H1 (cell line): ENCODE data around the gene CADPS. TPM values are rescaled to one million over a fixed set of nuclear protein-coding genes. Genes with fewer than 3 reads are reported as not detected.

Experiments used
- CTCF ChIA-PET: fragments of 300-600 bp; sonication (Branson Sonifier 250); formaldehyde crosslinking; loops from one replicate; lab custom pipeline; 2021; ENCODE audit not compliant: partially characterized antibody; lab: Charles Lee
- POLR2A ChIA-PET: fragments of 300-600 bp; sonication (Branson Sonifier 250); formaldehyde crosslinking; loops from one replicate; lab custom pipeline; 2021; ENCODE audit warnings: inconsistent platforms; ENCODE audit not compliant: partially characterized antibody; lab: Charles Lee
- DNase-seq, 2 experiments: peaks; one replicate each; pipeline versions ENCODE4 v3.0.0 to v3.0.0-alpha.2; 2010 to 2022; ENCODE audit warnings: low spot score in 2 of 2, low read depth in 1 of 2, mixed read lengths in 1 of 2
- FAIRE-seq: peaks from 2 replicates; lab custom pipeline; 2011; peaks lifted over from hg19 to GRCh38; lab: Jason Lieb, UNC
- H2AFZ ChIP-seq: 2 replicates; pipeline ENCODE4 v1.8.1; 2012; ENCODE audit warnings: low read length, inconsistent platforms
- H2AK5ac ChIP-seq: 2 replicates; pipeline ENCODE4 v1.6.1; 2013; ENCODE audit warnings: low read depth, low read length
- H2BK120ac ChIP-seq: replicated peaks from 2 replicates; pipeline ENCODE3; 2013; ENCODE audit warnings: low read depth, low read length, inconsistent platforms
- H2BK12ac ChIP-seq: 2 replicates; pipeline ENCODE4 v1.6.1; 2013; ENCODE audit warnings: low read depth, low read length
- H2BK15ac ChIP-seq: 2 replicates; pipeline ENCODE4 v1.6.1; 2013; ENCODE audit warnings: low read length
- H2BK20ac ChIP-seq: 2 replicates; pipeline ENCODE4 v1.6.1; 2013; ENCODE audit warnings: low read length
- H2BK5ac ChIP-seq: 2 replicates; pipeline ENCODE4 v1.6.1; 2013; ENCODE audit warnings: low read depth, low read length
- H3K14ac ChIP-seq: 2 replicates; pipeline ENCODE4 v1.6.1; 2013; ENCODE audit warnings: inconsistent platforms; ENCODE audit not compliant: insufficient read length
- H3K18ac ChIP-seq: 2 replicates; pipeline ENCODE4 v1.6.1; 2013; ENCODE audit warnings: low read length; ENCODE audit errors: extremely low read depth
- H3K23ac ChIP-seq: 2 replicates; pipeline ENCODE4 v1.6.1; 2013; ENCODE audit warnings: inconsistent platforms; ENCODE audit not compliant: insufficient read length
- H3K23me2 ChIP-seq: 2 replicates; pipeline ENCODE4 v1.6.1; 2013; ENCODE audit warnings: low read depth, low read length
- H3K27ac ChIP-seq: 2 replicates; pipeline ENCODE4 v1.6.1; 2011; ENCODE audit warnings: low read depth, low read length, inconsistent platforms
- H3K27me3 ChIP-seq, 4 experiments: replicated peaks in 1 of 4; 1 replicate in 1 of 4; 2 replicates in 3 of 4; pipeline versions ENCODE4 v1.6.1 to v1.8.1; 2011 to 2013; ENCODE audit warnings: low read length in 3 of 4, mild to moderate bottlenecking in 3 of 4, inconsistent platforms in 2 of 4, mixed read lengths in 2 of 4, moderate library complexity in 1 of 4; ENCODE audit not compliant: control insufficient read depth in 3 of 4, insufficient read depth in 3 of 4; ENCODE audit errors: extremely low read depth in 1 of 4
- H3K36me3 ChIP-seq, 4 experiments: 2 replicates each; pipeline versions ENCODE4 v1.6.1 to v1.8.1; 2011 to 2013; ENCODE audit warnings: mild to moderate bottlenecking in 4 of 4, low read length in 3 of 4, moderate library complexity in 2 of 4, control low read depth in 1 of 4, inconsistent platforms in 1 of 4; ENCODE audit not compliant: insufficient read depth in 4 of 4, control insufficient read depth in 2 of 4
- H3K4ac ChIP-seq: replicated peaks from 2 replicates; pipeline ENCODE3; 2013; ENCODE audit warnings: low read length, low read depth, mixed read lengths, inconsistent platforms; ENCODE audit not compliant: insufficient read length
- H3K4me1 ChIP-seq, 4 experiments: replicated peaks in 1 of 4; 1 replicate in 1 of 4; 2 replicates in 3 of 4; pipeline versions ENCODE4 v1.6.1 to v1.8.1; 2011 to 2013; ENCODE audit warnings: low read length in 3 of 4, inconsistent platforms in 2 of 4, mixed read lengths in 1 of 4; ENCODE audit not compliant: insufficient read depth in 4 of 4, control insufficient read depth in 3 of 4
- H3K4me2 ChIP-seq, 2 experiments: 2 replicates each; pipeline versions ENCODE4 v1.6.1 to v1.8.1; 2011 to 2013; ENCODE audit warnings: low read depth in 2 of 2, low read length in 2 of 2, control low read depth in 1 of 2, inconsistent platforms in 1 of 2, mild to moderate bottlenecking in 1 of 2; ENCODE audit not compliant: insufficient read depth in 1 of 2
- H3K4me3 ChIP-seq, 4 experiments: fragments of 200-600, 300-600 bp in 1 of 4; sonication (generic), shearing (Covaris generic), sonication (Bioruptor Twin) in 1 of 4; 2 replicates each; pipeline versions ENCODE4 v1.5.1 to v1.8.1; 2011 to 2016; ENCODE audit warnings: low read length in 4 of 4, low read depth in 3 of 4, control low read depth in 2 of 4, inconsistent platforms in 2 of 4, mild to moderate bottlenecking in 2 of 4, mixed read lengths in 1 of 4, moderate library complexity in 1 of 4; ENCODE audit not compliant: insufficient read depth in 2 of 4; ENCODE audit errors: extremely low read depth in 1 of 4
- H3K56ac ChIP-seq: replicated peaks from 2 replicates; pipeline ENCODE3; 2013; ENCODE audit warnings: low read depth, mild to moderate bottlenecking, mixed read lengths, low read length, inconsistent platforms; ENCODE audit not compliant: insufficient read length
- H3K79me1 ChIP-seq: 2 replicates; pipeline ENCODE4 v1.6.1; 2013; ENCODE audit warnings: low read depth, low read length, control low read depth
- H3K79me2 ChIP-seq, 2 experiments: 2 replicates each; pipeline versions ENCODE4 v1.6.1 to v1.8.1; 2012 to 2013; ENCODE audit warnings: low read length in 2 of 2, mild to moderate bottlenecking in 2 of 2, inconsistent platforms in 1 of 2; ENCODE audit not compliant: insufficient read depth in 2 of 2, control insufficient read depth in 1 of 2
- H3K9ac ChIP-seq, 4 experiments: replicated peaks in 1 of 4; 1 replicate in 1 of 4; 2 replicates in 3 of 4; pipeline versions ENCODE4 v1.6.1 to v1.8.1; 2011 to 2013; ENCODE audit warnings: low read depth in 3 of 4, low read length in 3 of 4, control low read depth in 2 of 4, mild to moderate bottlenecking in 2 of 4, moderate library complexity in 2 of 4, inconsistent platforms in 1 of 4; ENCODE audit errors: extremely low read depth in 1 of 4
- H3K9me3 ChIP-seq, 2 experiments: 2 replicates each; pipeline versions ENCODE4 v1.6.1 to v1.8.1; 2012 to 2013; ENCODE audit warnings: mild to moderate bottlenecking in 2 of 2, moderate library complexity in 2 of 2, control low read depth in 1 of 2, inconsistent platforms in 1 of 2, low read depth in 1 of 2, low read length in 1 of 2, mixed read lengths in 1 of 2; ENCODE audit not compliant: insufficient read depth in 2 of 2
- H4K20me1 ChIP-seq, 2 experiments: replicated peaks in 1 of 2; 2 replicates each; pipeline versions ENCODE3 to v1.8.1; 2011 to 2013; ENCODE audit warnings: inconsistent platforms in 2 of 2, low read length in 2 of 2, mild to moderate bottlenecking in 1 of 2; ENCODE audit not compliant: insufficient read depth in 2 of 2, control insufficient read depth in 1 of 2
- H4K5ac ChIP-seq: 2 replicates; pipeline ENCODE4 v1.6.1; 2013; ENCODE audit warnings: low read length, low read depth, mixed read lengths, inconsistent platforms; ENCODE audit not compliant: insufficient read length
- H4K8ac ChIP-seq: 2 replicates; pipeline ENCODE4 v1.8.0; 2013; ENCODE audit warnings: mild to moderate bottlenecking, moderate library complexity, low read length, inconsistent platforms; ENCODE audit not compliant: insufficient read depth; ENCODE audit errors: extremely low read depth
- H4K91ac ChIP-seq: replicated peaks from 2 replicates; pipeline ENCODE3; 2013; ENCODE audit warnings: low read length, mixed read lengths, inconsistent platforms; ENCODE audit not compliant: insufficient read length
- ATF2 ChIP-seq: IDR thresholded peaks from 2 replicates; pipeline ENCODE4 v1.6.1; 2012; ENCODE audit warnings: low read length, inconsistent platforms
- BCL11A ChIP-seq, 2 experiments: IDR thresholded peaks; one replicate each; pipeline ENCODE4 v1.6.1; 2011; ENCODE audit warnings: low read depth in 2 of 2, low read length in 2 of 2, mild to moderate bottlenecking in 2 of 2
- GTF2F1 ChIP-seq: IDR thresholded peaks from 2 replicates; pipeline ENCODE4 v1.6.1; 2012; ENCODE audit warnings: low read depth, low read length, improper control_type of control experiment, borderline replicate concordance
- JUND ChIP-seq: IDR thresholded peaks from 2 replicates; pipeline ENCODE4 v1.6.1; 2011; ENCODE audit warnings: mild to moderate bottlenecking, improper control_type of control experiment, low read length
- POLR2AphosphoS5 ChIP-seq: IDR thresholded peaks from 2 replicates; pipeline ENCODE4 v1.6.1; 2011; ENCODE audit warnings: low read depth, low read length
- RFX5 ChIP-seq: IDR thresholded peaks from 2 replicates; pipeline ENCODE4 v1.6.1; 2011; ENCODE audit warnings: low read depth, low read length, improper control_type of control experiment, borderline replicate concordance
- TAF7 ChIP-seq: optimal IDR thresholded peaks from 2 replicates; pipeline ENCODE3; 2011; ENCODE audit warnings: low read depth, mild to moderate bottlenecking, inconsistent platforms, low read length, moderate library complexity, borderline replicate concordance
- TCF12 ChIP-seq: IDR thresholded peaks from 2 replicates; pipeline ENCODE4 v1.6.1; 2011; ENCODE audit warnings: low read depth, mild to moderate bottlenecking, low read length
- USF2 ChIP-seq: IDR thresholded peaks from 2 replicates; pipeline ENCODE4 v1.6.1; 2011; ENCODE audit warnings: low read length, improper control_type of control experiment
- WGBS, 2 experiments: shearing (Covaris generic) in 1 of 2; methylation state at CpG; one replicate each; pipeline versions ENCODE4 v1.1.6 to v1.1.7; 2013 to 2015; ENCODE audit warnings: low lambda C conversion rate in 2 of 2, mixed read lengths in 2 of 2, inconsistent platforms in 1 of 2, low coverage in 1 of 2, missing lambda C conversion rate in 1 of 2; ENCODE audit not compliant: insufficient replicate concordance in 2 of 2, insufficient coverage in 1 of 2, insufficient read length in 1 of 2; ENCODE audit errors: extremely low coverage in 1 of 2, missing lambda C conversion rate in 1 of 2; 5-methylcytosine and 5-hydroxymethylcytosine counted together
- polyA plus RNA-seq, 7 experiments: library from polyadenylated mRNA; depleted of rRNA in 3 of 7; stranded (reverse) in 5 of 7; unstranded in 2 of 7; fragments of >200 nt in 5 of 7; fragments of 200-250 nt in 2 of 7; gene quantifications; 1 replicate in 5 of 7; 2 replicates in 1 of 7; 4 replicates in 1 of 7; pipeline versions ENCODE4 v1.2.1 to v1.2.3, GENCODE V29; 2011 to 2013; ENCODE audit warnings: missing spikeins in 2 of 7, mixed read lengths in 2 of 7
- total RNA-seq: library from RNA; stranded (reverse); fragmentation: NEBNext Ultra II Directional; extraction: Animal tissue kit (Norgen Biotek cat#: 25700); gene quantifications from 2 replicates; pipeline ENCODE4 v1.2.1, GENCODE V29; 2021

The CADPS gene
- total and polyA plus RNA-seq, 2 of the 8 experiments (the other 6 are each of a cell fraction or from before 2014, with no cell fraction given) = 7.1 to 10.2 TPM

GRCh38 chr3:62688812-62689211, 186.4 kb downstream of the CADPS start:
- H2BK12ac ChIP-seq = no peak overlapping the region
- H3K9ac ChIP-seq = no peak overlapping the region
- H2BK20ac ChIP-seq = no peak overlapping the region
- no peak overlapping the region for H3K4me2 ChIP-seq
- no peaks in the 10 kb centered on the region for H3K79me1 ChIP-seq
- no peak overlapping the region for H2AK5ac ChIP-seq
- no peak overlapping the region for H3K4ac ChIP-seq
- no peaks in the 10 kb centered on the region for H3K9me3 ChIP-seq
- H4K91ac ChIP-seq = no peak overlapping the region
- CTCF ChIA-PET = interaction anchor here (1.1 to 3.8 kb wide), 4 partner anchors 9 to 543 kb away, joined by 3 to 14 read pairs (median 4); no protein-coding TSS in a partner anchor
- no peaks in the 10 kb centered on the region for H3K23me2 ChIP-seq
- no peaks in the 10 kb centered on the region for H3K36me3 ChIP-seq
- POLR2A ChIA-PET = interaction anchor here (1.6 kb wide), 1 partner anchor 10 kb away, joined by 3 read pairs; no protein-coding TSS in a partner anchor
- H2BK120ac ChIP-seq = no peak overlapping the region
- no peak overlapping the region for H3K14ac ChIP-seq
- no peak overlapping the region for H3K4me3 ChIP-seq
- H3K4me1 ChIP-seq = peaks cover 0 to 4% (median 1%) of the 10 kb centered on the region in 4 experiments; a peak in 2 of 7 replicates
- no peak overlapping the region for H3K27ac ChIP-seq
- FAIRE-seq = no peak
- WGBS, 2 experiments = 93% methylated on average over 2 of the region's 2 CpGs; no CpG with 5 or more reads in 1 of the 2 experiments
- H3K56ac ChIP-seq = no peak overlapping the region
- H2AFZ ChIP-seq = no peak overlapping the region
- H3K79me2 ChIP-seq = no peaks in the 10 kb centered on the region
- no peak overlapping the region for H3K23ac ChIP-seq
- no peak overlapping the region for H2BK5ac ChIP-seq
- H4K5ac ChIP-seq = no peak overlapping the region
- H4K8ac ChIP-seq = no peak overlapping the region
- no peak overlapping the region; the same call in 1 of the 2 replicates for H2BK15ac ChIP-seq
- no peaks in the 10 kb centered on the region for H4K20me1 ChIP-seq
- no peak for DNase-seq
- no peaks in the 10 kb centered on the region for H3K27me3 ChIP-seq
- H3K18ac ChIP-seq = no peak overlapping the region
- TF ChIP-seq JUND (no peak), BCL11A (IDR thresholded peaks at IDR 0.05; ENCODE audit: low read depth in 2 of 2, low read length in 2 of 2) (no peak), USF2 (no peak), POLR2AphosphoS5 (no peak), GTF2F1 (no peak), TCF12 (no peak), ATF2 (no peak), RFX5 (no peak), TAF7 (no peak)
